ENCODE measurements around the gene USB1. TPM values are rescaled to one million over a fixed set of nuclear protein-coding genes. Genes with fewer than 3 reads are reported as not detected.

The USB1 gene
- total RNA-seq, 2 donors from 2014 or later: 22.6 to 74.1 TPM

GRCh38 chr16:58032710-58033293 is 31.6 kb downstream of the USB1 start:
- H3K9me3 ChIP-seq: no peaks in the 10 kb centered on the region
- intact Hi-C loops (cut with DNase I): no loop called here
- H3K27ac ChIP-seq: no peak overlapping the region
- H3K4me1 ChIP-seq (replicated peaks): no peaks in the 10 kb centered on the region
- no peaks in the 10 kb centered on the region for H3K36me3 ChIP-seq
- DNase-seq (ENCODE audit: low spot score): no peak
- H3K4me3 ChIP-seq: no peak overlapping the region
- 37% methylated on average over 15 of the region's 15 CpGs for WGBS
- TF ChIP-seq POLR2A (IDR thresholded peaks at IDR 0.05) (no peak), POLR2AphosphoS5 (IDR thresholded peaks at IDR 0.05) (no peak), CTCF (IDR thresholded peaks at IDR 0.05) (no peak)
- no peaks in the 10 kb centered on the region for H3K27me3 ChIP-seq (replicated peaks; ENCODE audit: insufficient read depth)

DNA sequence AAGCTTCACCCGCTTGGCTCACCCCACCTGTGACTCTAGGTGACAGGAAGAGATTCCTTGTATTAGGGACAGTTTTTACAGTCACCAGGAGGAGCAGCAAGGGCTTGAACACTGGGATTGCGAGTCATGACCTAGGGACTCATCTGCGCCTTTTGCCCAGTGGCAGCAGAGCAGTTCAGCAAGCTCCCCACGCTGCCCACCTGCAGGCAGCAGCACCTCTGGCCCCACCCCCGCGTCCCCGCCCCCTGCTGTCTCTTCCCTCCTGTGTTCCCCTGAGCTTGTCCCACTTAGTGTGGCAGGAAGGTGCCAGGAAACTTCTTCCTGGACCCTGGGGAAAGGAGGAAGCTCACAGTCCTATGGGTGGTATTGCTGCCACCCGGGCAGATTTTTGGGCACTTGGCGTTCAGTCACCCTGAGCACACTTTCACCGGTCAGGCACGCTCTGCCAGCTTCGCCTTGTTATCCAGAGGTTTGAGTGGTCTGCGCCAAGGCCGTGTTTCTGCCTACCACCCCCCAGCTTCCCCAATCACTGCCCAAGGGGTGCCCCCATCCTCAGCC is 33.0 kb downstream of the USB1 start:
- 93% methylated on average over 14 of the region's 14 CpGs for WGBS
- H3K4me1 ChIP-seq (replicated peaks): no peaks in the 10 kb centered on the region
- no peak for DNase-seq (ENCODE audit: low spot score)
- no peak overlapping the region for H3K4me3 ChIP-seq
- intact Hi-C loops (cut with DNase I): no loop called here
- no peak overlapping the region for H3K27ac ChIP-seq
- no peaks in the 10 kb centered on the region for H3K9me3 ChIP-seq
- no peaks in the 10 kb centered on the region for H3K27me3 ChIP-seq (replicated peaks; ENCODE audit: insufficient read depth)
- H3K36me3 ChIP-seq: no peaks in the 10 kb centered on the region
- no peak for TF ChIP-seq CTCF (IDR thresholded peaks at IDR 0.05)
- TF ChIP-seq POLR2A (IDR thresholded peaks at IDR 0.05): no peak
- TF ChIP-seq POLR2AphosphoS5 (IDR thresholded peaks at IDR 0.05): no peak

DNA sequence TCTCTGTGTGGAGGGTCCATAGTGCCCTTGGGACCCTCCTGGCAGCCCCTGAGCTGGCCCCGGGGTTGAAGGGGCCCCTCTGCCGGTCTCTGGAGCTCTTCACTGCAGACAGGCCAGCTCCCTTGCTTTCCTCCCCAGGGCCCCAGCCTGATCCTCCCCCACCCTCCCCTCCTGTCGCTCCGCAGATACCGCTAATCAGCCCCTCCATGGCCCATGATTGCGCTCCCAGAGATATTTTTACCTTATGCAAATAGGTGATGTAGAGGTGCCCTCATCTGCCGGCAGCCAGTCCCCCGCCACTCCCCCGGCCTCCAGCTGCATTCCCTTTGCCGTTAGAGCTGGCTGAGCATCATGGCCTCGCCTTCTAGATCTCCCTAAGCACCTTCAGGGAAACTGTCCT is 33.6 kb downstream of the USB1 start:
- Histone ChIP-seq H3K36me3 (no peaks in the 10 kb centered on the region), H3K27ac (no peak overlapping the region), H3K27me3 (replicated peaks; ENCODE audit: insufficient read depth) (no peaks in the 10 kb centered on the region), H3K9me3 (no peaks in the 10 kb centered on the region), H3K4me1 (replicated peaks) (no peaks in the 10 kb centered on the region), H3K4me3 (no peak overlapping the region)
- DNase-seq (ENCODE audit: low spot score): no peak
- TF ChIP-seq POLR2A (IDR thresholded peaks at IDR 0.05) (no peak), POLR2AphosphoS5 (IDR thresholded peaks at IDR 0.05) (no peak), CTCF (IDR thresholded peaks at IDR 0.05) (no peak)
- intact Hi-C loops (cut with DNase I): no loop called here
- WGBS: 88% methylated on average over 11 of the region's 11 CpGs

DNA sequence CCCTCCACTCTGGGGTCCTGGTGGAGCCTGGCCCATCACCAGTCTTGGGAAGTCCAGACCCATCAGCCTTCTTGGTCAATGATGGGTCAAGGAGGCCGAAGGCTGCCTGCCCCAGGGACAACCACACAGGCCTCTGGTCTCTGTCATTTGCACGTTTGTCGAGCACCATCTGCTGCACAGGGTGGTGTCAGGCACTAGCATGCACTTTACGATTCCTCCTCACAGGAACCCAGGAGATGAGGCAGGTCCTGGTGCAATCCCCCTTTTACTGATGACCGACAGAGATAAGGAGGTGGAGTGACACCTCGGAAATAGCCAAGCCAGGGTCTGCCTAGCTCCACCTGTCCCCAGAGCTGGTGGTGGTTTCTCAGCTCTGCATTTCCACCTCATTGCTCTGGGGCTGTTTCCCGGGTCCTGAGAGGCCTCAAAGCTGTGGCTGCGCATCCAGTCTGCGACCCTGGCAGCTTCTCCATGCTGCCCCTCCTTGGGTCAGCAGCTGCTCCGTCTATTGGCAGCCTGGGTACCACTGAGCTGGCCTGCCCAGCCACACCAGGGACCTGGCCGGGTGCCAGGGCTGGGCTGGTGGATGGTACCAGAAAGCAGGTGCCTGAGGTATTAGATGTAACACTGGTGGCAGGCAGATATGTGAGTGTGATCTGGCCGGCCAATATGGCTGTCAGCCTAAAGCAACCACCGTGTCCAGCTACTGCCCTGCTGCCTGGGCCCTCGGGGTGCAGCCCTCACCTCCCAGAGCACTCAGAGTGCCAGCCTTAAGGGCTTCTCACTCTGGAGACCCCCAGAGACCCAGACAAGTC is 34.4 kb downstream of the USB1 start:
- intact Hi-C loops (cut with DNase I): no loop called here
- DNase-seq (ENCODE audit: low spot score): no peak

More for the DNA sequence above, 34.4 kb downstream of the USB1 start:
- H3K36me3 ChIP-seq: no peaks in the 10 kb centered on the region
- H3K27ac ChIP-seq: no peak overlapping the region
- no peaks in the 10 kb centered on the region for H3K4me1 ChIP-seq (replicated peaks)
- WGBS: 90% methylated on average over 14 of the region's 14 CpGs
- no peaks in the 10 kb centered on the region for H3K27me3 ChIP-seq (replicated peaks; ENCODE audit: insufficient read depth)
- no peak for TF ChIP-seq CTCF (IDR thresholded peaks at IDR 0.05)
- no peak for TF ChIP-seq POLR2AphosphoS5 (IDR thresholded peaks at IDR 0.05)
- no peak for TF ChIP-seq POLR2A (IDR thresholded peaks at IDR 0.05)
- no peaks in the 10 kb centered on the region for H3K9me3 ChIP-seq
- no peak overlapping the region for H3K4me3 ChIP-seq

All from prostate gland (tissue), 2 donors.